Neural cell (in vitro differentiated cells): ENCODE results near the gene ZNF789. TPM values are rescaled to one million over a fixed set of nuclear protein-coding genes. Genes with fewer than 3 reads are reported as not detected.

ENCODE experiments used
- H2AFZ ChIP-seq: fragments of 200-600, 300-800 bp; sonication (generic), shearing (Covaris generic); 2 replicates; pipeline ENCODE4 v1.6.0; 2014; ENCODE audit warnings: low read depth, mild to moderate bottlenecking, antibody characterized with exemption, low read length, moderate library complexity
- H3F3A ChIP-seq: fragments of 200-600 bp; shearing (Covaris generic); 2 replicates; pipeline ENCODE4 v1.6.1; 2016; ENCODE audit warnings: mild to moderate bottlenecking, moderate library complexity, mixed read lengths, antibody characterized with exemption, low read length; ENCODE audit not compliant: insufficient read depth, poor library complexity, severe bottlenecking
- H3K27ac ChIP-seq: fragments of 200-600, 300-800 bp; sonication (generic), shearing (Covaris generic); 2 replicates; pipeline ENCODE4 v1.5.1; 2014; ENCODE audit warnings: mild to moderate bottlenecking, low read length, moderate library complexity
- H3K27me3 ChIP-seq: fragments of 300-800, 200-600 bp; sonication (generic), shearing (Covaris generic); 2 replicates; pipeline ENCODE4 v1.6.0; 2014; ENCODE audit warnings: mild to moderate bottlenecking, low read depth, low read length, moderate library complexity; ENCODE audit not compliant: insufficient read depth
- H3K36me3 ChIP-seq: fragments of 300-800, 200-600 bp; sonication (generic), shearing (Covaris generic); 2 replicates; pipeline ENCODE4 v1.5.1; 2014; ENCODE audit warnings: mild to moderate bottlenecking, antibody characterized with exemption, low read length, moderate library complexity; ENCODE audit not compliant: insufficient read depth
- H3K4me2 ChIP-seq: fragments of 300-800, 200-600 bp; sonication (generic), shearing (Covaris generic); 2 replicates; pipeline ENCODE4 v1.6.0; 2014; ENCODE audit warnings: mild to moderate bottlenecking, low read length
- H3K4me3 ChIP-seq: fragments of 300-800, 200-600 bp; sonication (generic), shearing (Covaris generic); 2 replicates; pipeline ENCODE4 v1.5.1; 2014; ENCODE audit warnings: mild to moderate bottlenecking, low read length, moderate library complexity
- H3K79me2 ChIP-seq: fragments of 200-600 bp; shearing (Covaris generic); replicated peaks from 2 replicates; pipeline ENCODE4 v1.6.0; 2014; ENCODE audit warnings: mild to moderate bottlenecking, low read length, moderate library complexity; ENCODE audit not compliant: insufficient read depth
- H3K9ac ChIP-seq: fragments of 300-800, 200-600 bp; sonication (generic), shearing (Covaris generic); 2 replicates; pipeline ENCODE4 v1.6.1; 2016; ENCODE audit warnings: mild to moderate bottlenecking, low read length, mixed read lengths
- H3K9me2 ChIP-seq: fragments of 200-600 bp; shearing (Covaris generic); 2 replicates; pipeline ENCODE4 v1.6.1; 2016; ENCODE audit warnings: mild to moderate bottlenecking, low read length, mixed read lengths; ENCODE audit not compliant: insufficient read depth
- H3K9me3 ChIP-seq: fragments of 200-600, 300-800 bp; sonication (generic), shearing (Covaris generic); 2 replicates; pipeline ENCODE4 v1.6.1; 2016; ENCODE audit warnings: mild to moderate bottlenecking, mixed run types, low read length, moderate library complexity, mixed read lengths
- H4K20me1 ChIP-seq: fragments of 200-600 bp; shearing (Covaris generic); 2 replicates; pipeline ENCODE4 v1.6.1; 2016; ENCODE audit warnings: mild to moderate bottlenecking, mixed run types; ENCODE audit not compliant: insufficient read depth
- CTCF ChIP-seq: fragments of 450-650 bp; IDR thresholded peaks from 2 replicates; pipeline ENCODE4 v1.5.1; 2014; ENCODE audit warnings: antibody characterized with exemption, mild to moderate bottlenecking, moderate library complexity; ENCODE audit not compliant: poor library complexity, severe bottlenecking
- EP300 ChIP-seq: fragments of 450-650 bp; conservative IDR thresholded peaks from 2 replicates; pipeline ENCODE4 v1.6.1; 2014; ENCODE audit warnings: antibody characterized with exemption, mild to moderate bottlenecking, moderate library complexity; ENCODE audit not compliant: poor library complexity, severe bottlenecking
- EZH2 ChIP-seq: fragments of 200-600, 300-800 bp; shearing (Covaris generic), sonication (generic); IDR thresholded peaks from 2 replicates; pipeline ENCODE4 v1.6.1; 2014; ENCODE audit warnings: antibody characterized with exemption, low read length, borderline replicate concordance, mild to moderate bottlenecking; ENCODE audit not compliant: insufficient read depth, poor library complexity, severe bottlenecking
- MXI1 ChIP-seq: fragments of 450-650 bp; conservative IDR thresholded peaks from 2 replicates; pipeline ENCODE4 v1.6.1; 2014; ENCODE audit warnings: antibody characterized with exemption, mild to moderate bottlenecking; ENCODE audit not compliant: poor library complexity, severe bottlenecking
- POLR2AphosphoS5 ChIP-seq: IDR thresholded peaks from 2 replicates; pipeline ENCODE4 v1.6.1; 2012
- RAD21 ChIP-seq: fragments of 450-650 bp; conservative IDR thresholded peaks from 2 replicates; pipeline ENCODE4 v1.6.1; 2014; ENCODE audit warnings: antibody characterized with exemption, mild to moderate bottlenecking, moderate library complexity
- REST ChIP-seq: IDR thresholded peaks from 2 replicates; pipeline ENCODE4 v1.6.1; 2012; ENCODE audit warnings: borderline replicate concordance
- SMC3 ChIP-seq: fragments of 450-650 bp; conservative IDR thresholded peaks from 2 replicates; pipeline ENCODE4 v1.6.1; 2014; ENCODE audit warnings: antibody characterized with exemption, mild to moderate bottlenecking, moderate library complexity; ENCODE audit not compliant: poor library complexity
- TAF1 ChIP-seq: IDR thresholded peaks from 2 replicates; pipeline ENCODE4 v1.6.1; 2012; ENCODE audit warnings: low read depth
- polyA plus RNA-seq: library from polyadenylated mRNA; depleted of rRNA; stranded (reverse); fragments of >200 nt; gene quantifications from 2 replicates; pipeline ENCODE4 v1.2.3, GENCODE V29; 2014

The ZNF789 gene
- polyA plus RNA-seq, 1 donor from 2014 or later: 49.9 TPM

- H3K9ac ChIP-seq: no peak overlapping the region
- H3K27me3 ChIP-seq: no peaks in the 10 kb centered on the region
- H4K20me1 ChIP-seq: no peaks in the 10 kb centered on the region
- H3F3A ChIP-seq: no peaks in the 10 kb centered on the region
- no peaks in the 10 kb centered on the region for H3K9me2 ChIP-seq
- H3K79me2 ChIP-seq: peaks cover 33% of the 10 kb centered on the region
- H3K9me3 ChIP-seq: no peaks in the 10 kb centered on the region
- peak overlapping the region; percentile 59 for H3K4me2 ChIP-seq
- no peak for TF ChIP-seq EP300
- TF ChIP-seq TAF1: no peak
- no peak for TF ChIP-seq POLR2AphosphoS5
- TF ChIP-seq EZH2: no peak
- TF ChIP-seq SMC3: no peak
- no peak for TF ChIP-seq CTCF
- no peak for TF ChIP-seq RAD21
- TF ChIP-seq REST: no peak
- no peak for TF ChIP-seq MXI1
- no peak overlapping the region for H3K27ac ChIP-seq
- no peaks in the 10 kb centered on the region for H3K36me3 ChIP-seq
- H2AFZ ChIP-seq: no peak overlapping the region
- H3K4me3 ChIP-seq: peak overlapping the region; percentile 86
Observed at GRCh38 chr7:99440195-99440594, 32.5 kb upstream of the ZNF789 start.

GRCh38 chr7:99446096-99446495 lies 26.6 kb upstream of the ZNF789 start:
- Histone ChIP-seq H3K4me2 (no peak overlapping the region), H4K20me1 (no peaks in the 10 kb centered on the region), H3K79me2 (peaks cover 3% of the 10 kb centered on the region), H3F3A (no peaks in the 10 kb centered on the region), H3K27ac (no peak overlapping the region), H3K9ac (no peak overlapping the region), H3K36me3 (no peaks in the 10 kb centered on the region), H2AFZ (no peak overlapping the region), H3K9me2 (no peaks in the 10 kb centered on the region), H3K27me3 (no peaks in the 10 kb centered on the region), H3K9me3 (no peaks in the 10 kb centered on the region), H3K4me3 (no peak overlapping the region)
- TF ChIP-seq EZH2: no peak
- TF ChIP-seq POLR2AphosphoS5: no peak
- TF ChIP-seq REST: no peak
- no peak for TF ChIP-seq EP300
- TF ChIP-seq TAF1: no peak
- TF ChIP-seq MXI1: no peak
- TF ChIP-seq SMC3: no peak
- TF ChIP-seq RAD21: no peak
- no peak for TF ChIP-seq CTCF
